Right forelimb (tissue), 1 donor: ENCODE results near the gene VASH2.

ENCODE experiments used
- DNase-seq: peaks from one replicate; pipeline ENCODE4 v3.0.0-alpha.2; 2018

The VASH2 gene

GRCh38 chr1:212933815-212934471, 16.4 kb upstream of the VASH2 start:
- DNase-seq: no peak

DNA sequence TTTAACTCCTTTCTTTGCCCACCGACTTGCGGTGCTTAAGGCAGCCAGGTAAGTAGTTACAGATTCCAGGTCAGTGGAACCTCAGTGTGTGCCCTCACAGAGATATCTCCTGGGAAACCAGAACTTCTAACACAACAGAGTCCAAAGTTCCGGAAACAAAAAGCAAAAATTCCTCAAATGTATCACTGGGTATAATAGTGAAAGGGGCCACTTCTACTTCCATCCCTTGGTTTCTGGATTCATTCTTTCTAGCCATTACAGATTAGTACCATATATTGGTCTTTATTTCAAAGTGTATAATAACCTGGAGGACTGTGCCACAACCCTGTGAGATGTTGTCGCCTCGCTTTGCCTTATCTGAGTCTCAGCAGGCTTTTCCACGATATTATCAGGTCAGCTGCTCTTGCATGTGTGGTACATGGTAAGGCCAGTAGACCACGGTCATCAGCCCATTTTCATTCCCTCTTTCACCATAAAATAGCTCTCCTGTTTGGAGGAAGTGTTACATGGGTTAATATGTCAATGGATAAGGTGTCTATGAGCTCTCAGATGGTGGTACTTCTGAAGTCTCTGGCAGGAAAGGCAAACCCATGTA, 14.9 kb upstream of the VASH2 start:
- DNase-seq: no peak

DNA sequence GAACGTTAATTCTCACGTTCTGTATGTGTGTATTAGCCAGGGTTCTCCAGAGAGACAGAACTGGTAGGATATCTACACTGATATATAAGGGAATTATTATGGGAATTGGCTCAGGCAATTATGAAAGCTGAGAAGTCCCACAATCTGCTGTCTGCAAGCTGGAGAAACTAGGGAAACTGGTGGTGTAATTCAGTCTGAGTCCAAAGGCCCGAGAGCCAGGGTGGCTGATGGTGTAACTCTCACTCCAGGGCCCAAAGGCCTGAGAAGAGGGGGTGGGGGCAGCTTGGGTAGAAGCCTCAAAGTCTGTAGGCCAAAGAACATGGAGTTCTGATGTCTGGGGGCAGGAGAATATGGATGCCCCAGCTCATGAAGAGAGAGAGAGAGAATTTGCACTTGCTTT, 13.3 kb upstream of the VASH2 start:
- DNase-seq: no peak

- DNase-seq: no peak
Measured at GRCh38 chr1:212938846-212939245, 11.5 kb upstream of the VASH2 start.

DNA sequence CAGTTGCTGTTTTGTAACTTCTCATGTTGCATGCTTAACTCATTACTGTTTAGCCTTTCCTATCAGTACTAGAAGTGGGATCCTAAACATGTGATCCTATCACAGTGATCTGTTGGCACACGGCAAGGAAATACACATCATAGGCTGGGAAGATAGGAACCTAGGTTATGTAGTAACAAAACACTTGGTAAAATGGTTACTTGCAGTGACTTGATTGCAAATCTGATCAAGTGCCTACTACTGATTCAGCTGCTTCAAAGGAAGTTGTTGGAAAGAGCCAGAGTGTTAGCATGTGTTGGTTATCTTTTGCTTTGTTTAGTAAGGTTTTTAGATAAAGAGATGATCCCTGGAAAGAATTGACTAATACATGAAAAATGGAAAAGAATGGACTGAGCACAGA, 8.9 kb upstream of the VASH2 start:
- DNase-seq: no peak

DNA sequence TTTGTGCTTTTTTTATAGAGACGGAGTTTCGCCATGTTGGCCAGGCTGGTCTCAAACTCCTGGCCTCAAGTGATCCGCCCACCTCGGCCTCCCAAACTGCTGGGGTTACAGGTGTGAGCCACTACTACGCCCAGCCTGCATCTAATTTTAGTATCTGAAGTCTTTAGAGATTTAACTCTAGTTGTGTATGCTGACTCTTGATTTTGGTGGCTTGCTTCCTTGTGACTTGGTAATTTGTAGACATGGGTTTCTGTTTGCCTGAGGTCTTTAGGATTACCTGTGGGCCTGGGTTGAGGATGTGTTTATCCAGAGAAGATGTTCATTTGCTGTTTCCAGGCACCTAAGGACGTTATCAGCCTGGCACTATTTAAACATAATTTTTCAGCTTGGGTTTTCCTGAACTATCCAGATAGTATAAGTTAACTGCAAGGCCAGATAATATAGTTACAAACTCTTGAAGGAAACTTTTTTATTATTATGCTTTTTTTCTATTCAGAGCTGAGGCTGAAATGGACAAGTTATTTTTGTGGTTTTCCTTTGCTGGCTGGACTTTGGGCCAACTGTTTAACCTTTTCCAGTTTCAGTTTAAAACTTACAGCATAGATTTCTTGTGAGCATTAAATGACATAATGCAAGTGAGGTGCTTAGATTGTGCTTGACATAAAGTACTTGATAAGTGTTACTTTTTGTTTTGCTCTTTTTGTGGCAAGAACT, 7.5 kb upstream of the VASH2 start:
- no peak for DNase-seq

DNA sequence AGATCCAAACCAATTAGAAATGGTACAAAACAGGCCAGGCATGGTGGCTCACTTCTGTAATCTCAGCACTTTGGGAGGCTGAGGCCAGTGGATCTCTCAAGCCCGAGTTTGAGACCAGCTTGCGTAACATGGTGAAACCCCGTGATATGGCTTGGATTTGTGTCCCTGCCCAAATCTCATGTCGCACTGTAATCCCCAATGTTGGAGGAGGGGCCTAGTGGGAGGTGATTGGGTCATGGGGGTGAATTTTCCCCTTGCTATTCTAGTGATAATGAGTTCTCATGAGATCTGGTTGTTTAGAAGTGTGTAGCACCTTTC, 7.0 kb upstream of the VASH2 start:
- DNase-seq: no peak

GRCh38 chr1:212944229-212944901, 6.0 kb upstream of the VASH2 start:
- no peak for DNase-seq

DNA sequence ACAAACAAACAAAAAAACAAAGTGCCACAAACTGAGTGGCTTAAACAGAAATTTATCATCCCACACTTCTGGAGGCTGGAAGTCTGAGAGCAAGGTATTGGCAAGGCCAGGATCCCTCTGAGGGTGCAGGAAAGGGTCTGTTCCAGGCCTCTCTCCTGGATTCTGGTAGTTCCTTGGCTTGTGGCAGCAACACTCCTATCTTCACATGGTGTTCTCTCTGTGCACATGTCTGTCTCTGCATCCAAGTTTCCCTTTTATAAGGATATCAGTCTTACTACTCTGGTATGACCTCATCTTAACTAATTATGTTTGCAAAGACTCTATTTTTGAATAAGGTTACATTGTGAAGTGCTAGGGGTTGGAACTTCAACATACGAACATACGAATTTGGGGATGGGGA, 5.3 kb upstream of the VASH2 start:
- DNase-seq: no peak

DNA sequence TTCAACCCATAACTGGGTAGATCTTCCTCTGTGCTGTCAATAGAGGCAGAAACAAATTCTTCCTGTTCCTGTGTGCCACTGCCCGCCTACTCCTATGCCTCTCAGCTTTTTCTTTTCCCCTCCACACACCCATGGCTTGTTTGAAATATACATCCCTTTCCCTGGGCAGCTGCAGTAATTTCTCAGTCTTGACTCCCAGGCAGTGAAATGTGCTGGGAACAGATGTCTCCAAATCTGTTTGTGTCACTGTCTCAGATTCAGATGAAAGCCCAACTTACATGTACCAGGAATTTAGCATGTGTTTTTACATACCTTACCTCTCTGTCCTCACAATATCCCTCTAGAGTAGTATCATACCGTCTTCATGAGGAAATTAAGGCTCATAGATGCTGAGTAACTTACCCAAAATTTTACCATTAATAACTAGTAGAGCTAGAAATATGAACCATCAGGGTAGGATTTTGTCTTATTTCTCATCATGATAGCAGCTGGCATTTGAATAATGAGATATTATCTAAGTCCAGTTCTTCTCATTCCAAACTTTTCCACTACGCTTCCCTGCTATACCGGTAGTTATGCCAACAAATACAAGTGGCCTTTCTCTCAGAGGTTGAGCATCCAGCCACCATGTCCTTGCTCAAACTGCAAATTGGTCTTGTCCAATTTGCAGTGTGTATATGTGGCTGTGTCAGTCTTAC, 4.7 kb upstream of the VASH2 start:
- no peak for DNase-seq

GRCh38 chr1:212946872-212947271, 3.5 kb upstream of the VASH2 start:
- DNase-seq: no peak

DNA sequence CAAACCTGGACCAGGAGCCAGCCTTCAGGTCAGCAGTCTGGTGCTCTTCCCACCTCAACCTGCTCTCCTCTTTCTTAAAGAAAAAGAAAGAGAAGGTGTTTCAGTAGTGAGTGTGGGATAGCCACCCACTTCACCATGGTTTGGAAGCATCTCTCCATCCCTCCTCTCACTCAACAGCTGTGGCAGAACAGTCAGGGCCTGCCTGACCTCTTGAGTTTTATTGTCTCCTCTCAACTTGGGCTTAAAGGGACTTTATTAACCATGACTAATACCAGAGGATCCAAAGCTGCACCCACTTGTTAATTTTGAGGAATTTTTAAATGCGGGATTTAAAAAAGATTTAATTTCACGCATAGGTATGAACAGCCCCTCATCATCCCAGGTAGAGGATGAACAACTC, 570 bp upstream of the VASH2 start:
- no peak for DNase-seq

DNA sequence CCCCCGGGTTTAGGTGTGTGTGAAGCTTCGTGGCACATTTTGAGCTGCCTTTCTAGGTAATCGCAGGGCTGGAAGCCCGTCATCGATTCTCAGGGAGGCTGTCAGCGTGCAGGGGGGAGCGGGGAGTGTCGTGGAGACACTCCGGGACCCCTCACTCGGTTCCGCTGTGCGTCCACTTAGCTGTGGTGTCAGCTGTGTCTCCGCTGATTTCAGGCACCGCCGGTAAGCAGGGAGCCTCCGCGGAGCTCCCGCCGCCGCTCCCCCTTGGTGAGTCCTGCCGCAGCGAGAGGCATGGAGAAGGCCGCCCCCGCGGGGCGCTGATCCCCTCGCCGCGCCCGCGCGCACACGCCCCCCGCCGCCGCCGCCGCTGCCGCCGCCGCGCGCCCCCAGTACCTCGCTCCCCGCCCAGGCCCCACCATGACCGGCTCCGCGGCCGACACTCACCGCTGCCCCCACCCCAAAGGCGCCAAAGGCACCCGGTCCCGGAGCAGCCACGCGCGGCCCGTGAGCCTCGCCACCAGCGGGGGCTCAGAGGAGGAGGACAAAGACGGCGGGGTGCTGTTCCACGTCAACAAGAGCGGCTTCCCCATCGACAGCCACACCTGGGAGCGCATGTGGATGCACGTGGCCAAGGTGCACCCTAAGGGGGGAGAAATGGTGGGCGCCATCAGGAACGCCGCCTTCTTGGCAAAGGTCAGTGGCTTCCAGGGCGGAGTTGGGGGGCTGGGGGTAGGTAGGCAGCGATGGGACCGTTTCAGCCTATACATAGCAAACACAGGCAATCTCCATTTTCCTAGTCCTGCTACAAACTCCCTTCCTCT, 995 bp downstream of the VASH2 start:
- no peak for DNase-seq

- no peak for DNase-seq
Measured at GRCh38 chr1:212951947-212952640, 1.8 kb downstream of the VASH2 start.

- DNase-seq: peak; percentile 55
Measured at GRCh38 chr1:212952641-212952976, 2.3 kb downstream of the VASH2 start.

- DNase-seq: no peak
Measured at GRCh38 chr1:212953321-212953720, 3.0 kb downstream of the VASH2 start.

DNA sequence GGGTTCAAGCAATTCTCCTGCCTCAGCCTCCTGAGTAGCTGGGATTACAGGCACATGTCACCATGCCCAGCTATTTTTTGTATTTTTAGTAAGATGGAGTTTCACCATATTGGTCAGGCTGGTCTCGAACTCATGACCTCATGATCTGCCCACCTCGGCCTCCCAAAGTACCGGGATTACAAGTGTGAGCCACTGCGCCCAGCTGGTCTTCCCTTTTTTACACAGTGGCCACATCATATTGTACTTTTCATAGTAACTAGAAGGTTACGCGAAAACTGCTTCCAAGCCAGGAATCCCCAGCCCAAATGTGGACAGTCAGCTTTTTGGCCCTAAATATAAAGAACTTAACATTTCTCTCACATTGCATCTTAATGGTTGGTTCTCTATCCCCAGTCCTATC, 4.2 kb downstream of the VASH2 start:
- no peak for DNase-seq

GRCh38 chr1:212955098-212955497, 4.8 kb downstream of the VASH2 start:
- no peak for DNase-seq

- no peak for DNase-seq
Measured at GRCh38 chr1:212955961-212956620, 5.8 kb downstream of the VASH2 start.

- DNase-seq: no peak
Measured at GRCh38 chr1:212957546-212957945, 7.2 kb downstream of the VASH2 start.

GRCh38 chr1:212958175-212958574, 7.8 kb downstream of the VASH2 start:
- no peak for DNase-seq
